Measurements from ENCODE around the gene PPP1R37.

Gene PPP1R37

DNA sequence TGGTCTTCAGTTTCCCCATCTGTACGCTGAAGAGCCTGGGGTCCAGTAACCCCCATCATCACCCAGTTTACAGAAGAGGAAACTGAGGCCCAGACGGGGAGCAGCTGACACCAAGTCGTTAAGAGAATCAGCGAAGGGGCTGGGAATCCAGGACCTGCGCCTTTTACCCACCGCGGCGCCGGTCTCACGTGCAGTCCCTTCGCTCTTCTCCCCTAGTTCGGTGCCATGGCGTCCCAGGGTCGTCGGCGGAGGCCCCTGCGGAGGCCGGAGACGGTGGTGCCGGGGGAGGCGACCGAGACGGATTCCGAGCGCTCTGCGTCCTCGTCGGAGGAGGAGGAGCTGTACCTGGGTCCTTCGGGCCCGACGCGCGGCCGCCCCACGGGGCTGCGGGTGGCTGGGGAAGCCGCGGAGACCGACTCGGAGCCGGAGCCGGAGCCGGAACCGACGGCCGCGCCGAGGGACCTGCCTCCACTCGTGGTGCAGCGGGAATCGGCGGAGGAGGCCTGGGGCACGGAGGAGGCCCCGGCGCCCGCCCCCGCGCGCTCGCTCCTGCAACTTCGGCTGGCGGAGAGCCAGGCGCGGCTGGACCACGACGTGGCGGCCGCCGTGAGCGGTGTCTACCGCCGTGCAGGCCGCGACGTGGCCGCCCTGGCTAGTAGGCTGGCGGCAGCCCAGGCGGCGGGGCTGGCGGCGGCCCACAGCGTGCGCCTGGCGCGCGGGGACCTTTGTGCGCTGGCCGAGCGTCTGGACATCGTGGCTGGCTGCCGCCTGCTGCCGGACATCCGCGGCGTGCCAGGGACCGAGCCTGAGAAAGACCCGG is 86.3 kb downstream of the PPP1R37 start (continued):
- TF ChIP-seq ZNF423 (tag by site-specific recombination; IDR thresholded peaks at IDR 0.05) (no peak), BCL11A (tag by site-specific recombination; IDR thresholded peaks at IDR 0.05; ENCODE audit: low read depth) (no peak), ZNF596 (tag by site-specific recombination; IDR thresholded peaks at IDR 0.05) (no peak), ZNF184 (tag by site-specific recombination; IDR thresholded peaks at IDR 0.05) (no peak), ZNF548 (tag by site-specific recombination; IDR thresholded peaks at IDR 0.05) (no peak), KLF10 (tag by site-specific recombination; IDR thresholded peaks at IDR 0.05) (0 out of 2 replicates have a peak, but pooled peaks have one; percentile 6), ZNF664 (tag by site-specific recombination; IDR thresholded peaks at IDR 0.05) (no peak), ZNF394 (tag by site-specific recombination; IDR thresholded peaks at IDR 0.05; ENCODE audit: borderline replicate concordance) (peak; percentile 48; the same call in 1 of the 2 replicates), ZNF157 (tag by site-specific recombination; IDR thresholded peaks at IDR 0.05) (no peak), ZNF404 (tag by site-specific recombination; IDR thresholded peaks at IDR 0.05) (no peak), HIC1 (tag by site-specific recombination; IDR thresholded peaks at IDR 0.05) (no peak), YY2 (tag by site-specific recombination; IDR thresholded peaks at IDR 0.05) (no peak), ZNF660 (tag by site-specific recombination; IDR thresholded peaks at IDR 0.05) (peak; percentile 62; the same call in 1 of the 2 replicates), ZNF112 (tag by site-specific recombination; IDR thresholded peaks at IDR 0.05) (no peak), ZBTB48 (tag by site-specific recombination; IDR thresholded peaks at IDR 0.05) (peak; percentile 50; the same call in 1 of the 2 replicates), ZNF777 (tag by site-specific recombination; IDR thresholded peaks at IDR 0.05; ENCODE audit: borderline replicate concordance) (peak; percentile 84), ZBTB44 (tag by site-specific recombination; IDR thresholded peaks at IDR 0.05) (peak; percentile 38; the same call in 1 of the 2 replicates), ZEB2 (tag by site-specific recombination; IDR thresholded peaks at IDR 0.05) (no peak), ZNF561 (tag by site-specific recombination; IDR thresholded peaks at IDR 0.05; ENCODE audit: borderline replicate concordance) (peak; percentile 21; the same call in 1 of the 2 replicates), CTCF (tag by site-specific recombination; IDR thresholded peaks at IDR 0.05) (no peak), ZNF426 (tag by site-specific recombination; IDR thresholded peaks at IDR 0.05) (no peak), KLF9 (tag by site-specific recombination; IDR thresholded peaks at IDR 0.05; ENCODE audit: low read depth) (no peak), ZNF600 (tag by site-specific recombination; IDR thresholded peaks at IDR 0.05) (peak; percentile 23; the same call in 1 of the 2 replicates), ZBTB11 (tag by site-specific recombination; conservative IDR thresholded peaks at IDR 0.05; ENCODE audit: low read depth) (0 out of 2 replicates have a peak, but pooled peaks have one; percentile 4), ZNF791 (tag by site-specific recombination; IDR thresholded peaks at IDR 0.05) (no peak)
- TF ChIP-seq, protein P1, sequence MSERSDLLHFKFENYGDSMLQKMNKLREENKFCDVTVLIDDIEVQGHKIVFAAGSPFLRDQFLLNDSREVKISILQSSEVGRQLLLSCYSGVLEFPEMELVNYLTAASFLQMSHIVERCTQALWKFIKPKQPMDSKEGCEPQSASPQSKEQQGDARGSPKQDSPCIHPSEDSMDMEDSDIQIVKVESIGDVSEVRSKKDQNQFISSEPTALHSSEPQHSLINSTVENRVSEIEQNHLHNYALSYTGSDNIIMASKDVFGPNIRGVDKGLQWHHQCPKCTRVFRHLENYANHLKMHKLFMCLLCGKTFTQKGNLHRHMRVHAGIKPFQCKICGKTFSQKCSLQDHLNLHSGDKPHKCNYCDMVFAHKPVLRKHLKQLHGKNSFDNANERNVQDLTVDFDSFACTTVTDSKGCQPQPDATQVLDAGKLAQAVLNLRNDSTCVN (tag by site-specific recombination; optimal IDR thresholded peaks at IDR 0.05) = peak; percentile 69
- TF ChIP-seq, protein P2, sequence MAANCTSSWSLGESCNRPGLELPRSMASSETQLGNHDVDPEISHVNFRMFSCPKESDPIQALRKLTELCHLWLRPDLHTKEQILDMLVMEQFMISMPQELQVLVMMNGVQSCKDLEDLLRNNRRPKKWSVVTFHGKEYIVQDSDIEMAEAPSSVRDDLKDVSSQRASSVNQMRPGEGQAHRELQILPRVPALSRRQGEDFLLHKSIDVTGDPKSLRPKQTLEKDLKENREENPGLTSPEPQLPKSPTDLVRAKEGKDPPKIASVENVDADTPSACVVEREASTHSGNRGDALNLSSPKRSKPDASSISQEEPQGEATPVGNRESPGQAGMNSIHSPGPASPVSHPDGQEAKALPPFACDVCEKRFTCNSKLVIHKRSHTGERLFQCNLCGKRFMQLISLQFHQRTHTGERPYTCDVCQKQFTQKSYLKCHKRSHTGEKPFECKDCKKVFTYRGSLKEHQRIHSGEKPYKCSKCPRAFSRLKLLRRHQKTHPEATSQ (tag by site-specific recombination; IDR thresholded peaks at IDR 0.05) = no peak

Data from HEK293 (cell line).